IPS-20b (cell line): ENCODE results near the gene SH3BGRL3.
"Not testable (repeated sequence)": the region's sequence is repeated elsewhere in the genome, so short reads cannot be mapped to it uniquely, and the experiment has no call there.

Source experiments
- H3K27ac ChIP-seq: one replicate; pipeline ENCODE4 v1.5.1; 2013; ENCODE audit warnings: low read length
- H3K27me3 ChIP-seq: 2 replicates; pipeline ENCODE4 v1.6.1; 2013; ENCODE audit warnings: mild to moderate bottlenecking, low read length, inconsistent platforms; ENCODE audit not compliant: insufficient read depth
- H3K36me3 ChIP-seq: 2 replicates; pipeline ENCODE4 v1.6.1; 2013; ENCODE audit warnings: low read depth, mild to moderate bottlenecking, inconsistent platforms, low read length, moderate library complexity; ENCODE audit not compliant: insufficient read depth
- H3K4me1 ChIP-seq: 2 replicates; pipeline ENCODE4 v1.6.1; 2013; ENCODE audit warnings: mild to moderate bottlenecking, control low read depth, inconsistent platforms, low read length, moderate library complexity; ENCODE audit not compliant: insufficient read depth
- H3K4me3 ChIP-seq: 2 replicates; pipeline ENCODE4 v1.5.1; 2013; ENCODE audit warnings: mild to moderate bottlenecking, low read length, inconsistent platforms
- H3K9ac ChIP-seq: 2 replicates; pipeline ENCODE4 v1.6.1; 2013; ENCODE audit warnings: low read depth, mild to moderate bottlenecking, inconsistent platforms, low read length, moderate library complexity
- H3K9me3 ChIP-seq: 2 replicates; pipeline ENCODE4 v1.6.1; 2013; ENCODE audit warnings: mild to moderate bottlenecking, low read depth, low read length, inconsistent platforms; ENCODE audit not compliant: insufficient read depth

Gene SH3BGRL3

GRCh38 chr1:26279456-26280332 lies at the start of gene SH3BGRL3:
SH3BGRL3 (plus strand) TSS chr1:26280086; CDS start chr1:26280156, 70 bp downstream.
- Histone ChIP-seq H3K9ac (peak within 1 kb of the TSS; percentile 79; the same call in 1 of the 2 replicates), H3K27ac (peak within 1 kb of the TSS; percentile 55), H3K36me3 (peaks cover 37% of the 10 kb centered on the region), H3K4me1 (peaks cover 4% of the 10 kb centered on the region), H3K9me3 (no peaks in the 10 kb centered on the region), H3K27me3 (no peaks in the 10 kb centered on the region), H3K4me3 (peak within 1 kb of the TSS; percentile 67)

DNA sequence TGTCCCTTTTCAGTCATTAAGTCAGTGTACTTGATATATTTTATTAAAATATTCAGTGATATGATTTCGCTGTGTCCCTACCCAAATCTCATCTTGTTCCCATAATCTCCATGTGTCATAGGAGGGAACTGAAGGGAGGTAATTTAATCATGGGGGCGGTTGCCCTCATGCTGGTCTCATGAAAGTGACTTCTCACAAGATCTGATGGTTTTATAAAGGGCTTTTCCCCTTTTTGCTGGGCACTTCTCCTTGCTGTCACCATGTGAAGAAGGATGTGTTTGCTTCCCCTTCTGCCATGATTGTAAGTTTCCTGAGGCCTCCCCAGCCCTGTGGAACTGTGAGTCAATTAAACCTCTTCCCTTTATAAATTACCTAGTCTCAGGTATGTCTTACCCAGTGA lies 49.2 kb upstream of the SH3BGRL3 start:
- H3K27ac ChIP-seq, H3K4me3 ChIP-seq, H3K4me1 ChIP-seq, H3K36me3 ChIP-seq, H3K9ac ChIP-seq, H3K9me3 ChIP-seq: not testable (repeated sequence)
- H3K27me3 ChIP-seq, result peaks cover 13% of the 10 kb centered on the region

GRCh38 chr1:26233903-26234643 lies 45.8 kb upstream of the SH3BGRL3 start, which contains the start of gene CEP85:
CEP85 (plus strand) TSS chr1:26234200; CDS start chr1:26239784, 5,584 bp downstream.
- Histone ChIP-seq H3K9ac (peak within 1 kb of the TSS; percentile 85), H3K36me3 (no peaks in the 10 kb centered on the region), H3K9me3 (no peaks in the 10 kb centered on the region), H3K27ac (peak within 1 kb of the TSS; percentile 20), H3K27me3 (no peaks in the 10 kb centered on the region), H3K4me3 (peak within 1 kb of the TSS; percentile 93), H3K4me1 (peaks cover 3% of the 10 kb centered on the region; the same call in 1 of the 2 replicates)

GRCh38 chr1:26234644-26235370 lies 45.1 kb upstream of the SH3BGRL3 start:
- peak overlapping the region; percentile 20 for H3K27ac ChIP-seq
- peak overlapping the region; percentile 93 for H3K4me3 ChIP-seq
- peaks cover 3% of the 10 kb centered on the region for H3K36me3 ChIP-seq
- no peaks in the 10 kb centered on the region for H3K27me3 ChIP-seq
- H3K9me3 ChIP-seq, result no peaks in the 10 kb centered on the region
- peak overlapping the region; percentile 85 for H3K9ac ChIP-seq
- H3K4me1 ChIP-seq, result peaks cover 3% of the 10 kb centered on the region; the same call in 1 of the 2 replicates

DNA sequence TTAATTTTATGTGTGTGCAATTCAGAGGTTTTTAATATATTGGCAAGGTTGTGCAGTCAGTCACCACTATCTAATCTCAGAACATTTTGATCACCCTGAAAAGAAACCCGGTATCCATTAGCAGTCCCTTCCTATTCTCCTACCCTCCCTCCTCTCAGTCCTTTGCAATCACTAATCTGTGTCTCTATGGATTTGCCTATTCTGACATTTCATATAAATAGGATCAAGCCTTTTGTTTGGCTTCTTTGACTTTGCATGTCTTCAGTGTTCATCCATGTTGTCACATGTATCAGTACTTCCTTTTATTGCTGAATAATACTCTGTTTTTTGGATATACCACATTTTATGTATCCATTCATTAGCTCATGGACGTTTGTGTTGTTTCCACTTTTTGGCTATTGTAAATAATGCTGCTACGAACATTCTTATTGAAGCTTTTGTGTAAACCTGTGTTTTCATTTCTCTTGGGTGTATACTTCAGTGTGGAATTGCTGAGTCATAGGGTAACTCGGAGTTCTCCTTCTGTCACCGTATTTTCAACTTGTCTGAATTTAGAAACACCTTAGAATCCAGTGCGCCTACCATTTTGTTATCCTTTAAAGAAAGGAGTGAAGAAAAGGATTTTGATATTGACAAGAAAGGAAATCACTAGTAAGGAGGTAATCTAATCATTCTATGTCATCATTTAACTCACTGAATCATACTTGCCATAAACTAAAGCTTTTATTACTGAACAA lies 42.5 kb upstream of the SH3BGRL3 start:
- Histone ChIP-seq H3K4me1 (peaks cover 3% of the 10 kb centered on the region; the same call in 1 of the 2 replicates), H3K9me3 (no peaks in the 10 kb centered on the region), H3K36me3 (peaks cover 19% of the 10 kb centered on the region), H3K27ac (no peak overlapping the region), H3K27me3 (no peaks in the 10 kb centered on the region), H3K4me3 (no peak overlapping the region), H3K9ac (no peak overlapping the region)

DNA sequence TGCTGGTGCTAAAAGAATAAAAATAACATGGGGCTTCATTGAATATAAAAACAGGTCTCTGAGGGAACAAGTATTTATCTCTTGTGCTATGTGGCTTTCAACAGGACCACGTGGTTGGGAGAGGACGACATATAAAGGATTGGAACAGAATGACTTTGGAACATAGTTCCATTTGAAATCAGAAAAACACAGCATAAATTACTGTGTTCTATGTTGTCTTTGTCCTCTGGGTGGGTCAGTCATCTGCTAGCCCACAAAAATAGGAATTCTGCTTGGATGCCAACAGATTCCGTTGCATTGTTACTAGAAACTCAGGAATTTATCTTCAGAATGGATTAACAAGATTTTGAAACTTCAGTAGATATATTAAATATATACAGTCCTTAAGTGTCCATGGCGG lies 40.0 kb upstream of the SH3BGRL3 start:
- H3K4me1 ChIP-seq, result peaks cover 3% of the 10 kb centered on the region; the same call in 1 of the 2 replicates
- H3K36me3 ChIP-seq, result peaks cover 42% of the 10 kb centered on the region
- no peaks in the 10 kb centered on the region for H3K9me3 ChIP-seq
- H3K27me3 ChIP-seq, result no peaks in the 10 kb centered on the region
- no peak overlapping the region for H3K9ac ChIP-seq
- H3K27ac ChIP-seq, result no peak overlapping the region
- H3K4me3 ChIP-seq, result no peak overlapping the region

DNA sequence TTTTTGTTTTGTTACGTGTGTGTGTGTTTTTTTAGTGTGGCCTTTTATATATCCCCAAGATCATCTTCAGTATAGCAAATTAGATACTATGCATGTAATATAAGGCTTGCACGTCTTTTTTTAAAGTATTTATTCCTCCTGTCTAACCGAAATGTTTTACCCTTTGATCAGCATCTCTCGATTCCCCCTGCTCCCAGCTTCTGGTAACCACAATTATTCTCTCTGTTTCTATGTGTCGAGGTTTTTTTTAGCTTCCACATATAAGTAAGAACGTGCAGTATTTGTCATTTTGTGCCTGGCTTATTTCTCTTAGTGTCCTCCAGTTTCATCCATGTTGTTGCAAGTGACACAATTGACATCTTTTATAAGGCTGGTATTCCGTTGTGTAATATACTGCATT lies 27.2 kb upstream of the SH3BGRL3 start:
- Histone ChIP-seq H3K9me3 (peaks cover 5% of the 10 kb centered on the region; the same call in 1 of the 2 replicates), H3K27ac (no peak overlapping the region), H3K4me3 (no peak overlapping the region)

GRCh38 chr1:26254404-26254803 lies 25.5 kb upstream of the SH3BGRL3 start:
- Histone ChIP-seq H3K9me3 (peaks cover 5% of the 10 kb centered on the region; the same call in 1 of the 2 replicates), H3K27me3 (no peaks in the 10 kb centered on the region), H3K4me3 (no peak overlapping the region), H3K9ac (no peak overlapping the region), H3K4me1 (no peaks in the 10 kb centered on the region), H3K27ac (no peak overlapping the region), H3K36me3 (peaks cover 70% of the 10 kb centered on the region)

More for the DNA sequence above, 27.2 kb upstream of the SH3BGRL3 start:
- H3K4me1 ChIP-seq, result no peaks in the 10 kb centered on the region
- H3K36me3 ChIP-seq, result peaks cover 63% of the 10 kb centered on the region
- H3K27me3 ChIP-seq, result no peaks in the 10 kb centered on the region
- no peak overlapping the region for H3K9ac ChIP-seq

- Histone ChIP-seq H3K4me1 (no peaks in the 10 kb centered on the region), H3K27ac (no peak overlapping the region), H3K4me3 (no peak overlapping the region), H3K36me3 (peaks cover 78% of the 10 kb centered on the region), H3K27me3 (no peaks in the 10 kb centered on the region), H3K9me3 (no peaks in the 10 kb centered on the region), H3K9ac (no peak overlapping the region)
Measured at GRCh38 chr1:26257222-26257621, 22.7 kb upstream of the SH3BGRL3 start.

DNA sequence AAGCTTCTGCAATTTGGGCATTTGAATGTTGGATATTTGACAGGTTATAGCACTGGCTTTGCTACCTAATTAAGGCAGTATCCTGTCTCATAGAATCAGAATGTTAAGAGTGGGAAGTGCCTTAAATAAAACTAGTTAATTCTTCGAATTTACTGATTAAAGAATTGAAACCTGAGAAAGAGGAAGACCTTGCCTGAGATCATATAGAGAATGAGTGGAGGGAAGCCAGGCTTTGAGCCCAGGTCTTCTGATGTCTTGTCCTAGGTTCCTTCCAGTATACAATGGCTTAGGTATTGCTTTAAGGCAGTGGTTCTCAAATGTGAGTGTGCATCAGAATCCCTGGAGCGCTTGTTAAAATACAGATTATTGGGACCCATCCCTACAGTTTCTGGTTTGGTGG lies 20.9 kb upstream of the SH3BGRL3 start:
- no peaks in the 10 kb centered on the region for H3K4me1 ChIP-seq
- no peak overlapping the region for H3K4me3 ChIP-seq
- no peak overlapping the region for H3K27ac ChIP-seq
- no peaks in the 10 kb centered on the region for H3K27me3 ChIP-seq
- H3K36me3 ChIP-seq, result peaks cover 86% of the 10 kb centered on the region
- H3K9ac ChIP-seq, result no peak overlapping the region
- no peaks in the 10 kb centered on the region for H3K9me3 ChIP-seq

DNA sequence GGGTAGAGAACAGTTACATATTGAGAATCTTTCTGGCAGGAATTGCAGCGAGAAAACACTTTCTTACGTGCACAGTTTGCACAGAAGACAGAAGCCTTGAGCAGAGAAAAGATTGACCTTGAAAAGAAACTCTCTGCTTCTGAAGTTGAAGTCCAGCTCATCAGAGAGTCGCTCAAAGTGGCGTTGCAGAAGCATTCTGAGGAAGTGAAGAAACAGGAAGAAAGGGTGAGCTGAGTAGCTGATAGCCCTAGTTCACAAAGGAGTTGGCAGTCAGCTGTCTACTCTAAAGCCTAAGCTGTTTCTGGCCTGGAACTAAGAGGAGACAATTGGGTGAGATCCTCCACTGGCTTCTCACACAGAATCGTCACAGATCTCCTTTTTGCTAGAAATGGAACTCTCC lies 20.3 kb upstream of the SH3BGRL3 start:
- H3K4me3 ChIP-seq, result no peak overlapping the region
- no peaks in the 10 kb centered on the region for H3K9me3 ChIP-seq
- H3K9ac ChIP-seq, result no peak overlapping the region
- H3K27me3 ChIP-seq, result no peaks in the 10 kb centered on the region
- H3K4me1 ChIP-seq, result no peaks in the 10 kb centered on the region
- no peak overlapping the region for H3K27ac ChIP-seq
- H3K36me3 ChIP-seq, result peaks cover 90% of the 10 kb centered on the region
